Upper lobe of left lung (tissue), 4 donors: ENCODE measurements around the gene TVP23C.
A peak's percentile ranks its signal among the peaks of the same experiment; 100 is the strongest.

Experiments used
- POLR2A ChIP-seq, 4 donors: fragments of 450-650 bp; IDR thresholded peaks; one replicate each; pipeline ENCODE4 v1.5.1; 2016 to 2017; ENCODE audit warnings: antibody characterized with exemption in 4 of 4, mild to moderate bottlenecking in 2 of 4
- POLR2AphosphoS5 ChIP-seq, 2 donors: sonication (generic); formaldehyde crosslinking; IDR thresholded peaks; one replicate each; pipeline ENCODE4 v1.5.1; 2017; ENCODE audit warnings: antibody characterized with exemption in 2 of 2
- TF ChIP-seq, protein P1 (sequence below), 6 experiments: fragments of 450-650 bp in 4 of 6; fragments of 200-600 bp in 2 of 6; sonication (generic) in 2 of 6; IDR thresholded peaks; one replicate each; pipeline ENCODE4 v1.5.1; 2016 to 2019; ENCODE audit warnings: antibody characterized with exemption in 6 of 6

DNA sequence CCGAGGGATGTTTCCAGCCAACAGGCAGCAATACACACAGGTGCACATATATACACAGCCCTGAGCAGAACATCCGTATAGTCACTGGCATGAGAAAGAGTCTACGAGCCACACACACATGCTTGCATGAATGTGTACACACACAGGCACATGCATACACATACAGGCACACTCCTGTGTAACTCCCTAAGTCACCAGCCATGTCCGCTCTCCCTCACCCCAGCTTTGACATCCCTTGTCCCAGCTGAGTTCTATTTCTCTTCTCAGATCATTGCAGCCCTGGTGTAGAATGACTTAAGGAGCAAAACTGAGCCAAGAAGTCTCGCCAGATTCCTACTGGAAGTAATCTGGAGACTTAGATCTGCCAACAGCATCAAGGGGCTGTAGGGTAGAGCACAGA is 108.9 kb downstream of the TVP23C start:
- TF ChIP-seq POLR2AphosphoS5 (IDR thresholded peaks at IDR 0.05): peak in 1 of 2 donors; percentile 52
- TF ChIP-seq POLR2A (IDR thresholded peaks at IDR 0.05): no peak
- TF ChIP-seq, protein P1, sequence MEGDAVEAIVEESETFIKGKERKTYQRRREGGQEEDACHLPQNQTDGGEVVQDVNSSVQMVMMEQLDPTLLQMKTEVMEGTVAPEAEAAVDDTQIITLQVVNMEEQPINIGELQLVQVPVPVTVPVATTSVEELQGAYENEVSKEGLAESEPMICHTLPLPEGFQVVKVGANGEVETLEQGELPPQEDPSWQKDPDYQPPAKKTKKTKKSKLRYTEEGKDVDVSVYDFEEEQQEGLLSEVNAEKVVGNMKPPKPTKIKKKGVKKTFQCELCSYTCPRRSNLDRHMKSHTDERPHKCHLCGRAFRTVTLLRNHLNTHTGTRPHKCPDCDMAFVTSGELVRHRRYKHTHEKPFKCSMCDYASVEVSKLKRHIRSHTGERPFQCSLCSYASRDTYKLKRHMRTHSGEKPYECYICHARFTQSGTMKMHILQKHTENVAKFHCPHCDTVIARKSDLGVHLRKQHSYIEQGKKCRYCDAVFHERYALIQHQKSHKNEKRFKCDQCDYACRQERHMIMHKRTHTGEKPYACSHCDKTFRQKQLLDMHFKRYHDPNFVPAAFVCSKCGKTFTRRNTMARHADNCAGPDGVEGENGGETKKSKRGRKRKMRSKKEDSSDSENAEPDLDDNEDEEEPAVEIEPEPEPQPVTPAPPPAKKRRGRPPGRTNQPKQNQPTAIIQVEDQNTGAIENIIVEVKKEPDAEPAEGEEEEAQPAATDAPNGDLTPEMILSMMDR (IDR thresholded peaks at IDR 0.05): no peak
